Colonic mucosa (tissue), 4 donors: ENCODE data around the gene EPB41L3. TPM values are rescaled to one million over a fixed set of nuclear protein-coding genes. Genes with fewer than 3 reads are reported as not detected.

Experiments
- DNase-seq: peaks from one replicate; pipeline ENCODE4 v3.0.0-alpha.2; 2020
- H3K27ac ChIP-seq: fragments of 200-600 bp; one replicate; pipeline ENCODE4 v1.8.0; 2021
- H3K27me3 ChIP-seq: fragments of 200-600 bp; one replicate; pipeline ENCODE4 v1.8.0; 2021
- H3K36me3 ChIP-seq: fragments of 200-600 bp; one replicate; pipeline ENCODE4 v1.8.0; 2021
- H3K4me1 ChIP-seq: fragments of 200-600 bp; one replicate; pipeline ENCODE4 v1.8.0; 2021; ENCODE audit warnings: mild to moderate bottlenecking
- H3K4me3 ChIP-seq: fragments of 200-600 bp; one replicate; pipeline ENCODE4 v1.8.0; 2021
- H3K9ac ChIP-seq, 2 donors: one replicate each; pipeline ENCODE4 v1.7.0; 2013; ENCODE audit warnings: control low read depth in 2 of 2, low read depth in 2 of 2, low read length in 2 of 2
- H3K9me3 ChIP-seq: fragments of 200-600 bp; one replicate; pipeline ENCODE4 v1.8.0; 2021
- CTCF ChIP-seq: fragments of 200-600 bp; IDR thresholded peaks from one replicate; pipeline ENCODE4 v1.8.0; 2022; ENCODE audit warnings: antibody characterized with exemption, mild to moderate bottlenecking
- intact Hi-C: fragments of 100-400 bp; cut with DNase I; formaldehyde crosslinking; loops from one replicate; pipeline ENCODE4 v1.14.1; 2022
- total RNA-seq, 2 donors: library from RNA; stranded (reverse); fragmentation: NEBNext Ultra II Directional in 1 of 2; extraction: Animal tissue kit (Norgen Biotek cat#: 25700) in 1 of 2; gene quantifications; one replicate each; pipeline ENCODE4 v1.2.1, GENCODE V29; 2021
- donor health status: healthy.
- donor health status: DM: no; HTN: no; CAD: no.
- donor health status: DM: no; HTN: no; CAD: no.

Gene EPB41L3
- total RNA-seq, 2 donors from 2014 or later = 43.3 to 78.0 TPM

- Histone ChIP-seq H3K9ac (no peak overlapping the region), H3K9me3 (no peaks in the 10 kb centered on the region), H3K27ac (no peak overlapping the region), H3K4me3 (no peak overlapping the region), H3K4me1 (no peaks in the 10 kb centered on the region), H3K36me3 (no peaks in the 10 kb centered on the region), H3K27me3 (no peaks in the 10 kb centered on the region)
- intact Hi-C loops = no loop called here
- no peak for DNase-seq
- no peak for TF ChIP-seq CTCF
Observed at GRCh38 chr18:5520464-5520863, 23.3 kb downstream of the EPB41L3 start.

GRCh38 chr18:5519448-5520298, 24.1 kb downstream of the EPB41L3 start:
- no peak overlapping the region for H3K9ac ChIP-seq

GRCh38 chr18:5518899-5519371, 24.9 kb downstream of the EPB41L3 start:
- no peak overlapping the region for H3K9ac ChIP-seq
- no peaks in the 10 kb centered on the region for H3K4me1 ChIP-seq
- no peaks in the 10 kb centered on the region for H3K9me3 ChIP-seq
- H3K4me3 ChIP-seq = no peak overlapping the region
- intact Hi-C loops = no loop called here
- no peaks in the 10 kb centered on the region for H3K36me3 ChIP-seq
- DNase-seq = no peak
- H3K27me3 ChIP-seq = no peaks in the 10 kb centered on the region
- TF ChIP-seq CTCF = no peak
- no peak overlapping the region for H3K27ac ChIP-seq

More at GRCh38 chr18:5519448-5520298, 24.1 kb downstream of the EPB41L3 start:
- Histone ChIP-seq H3K9me3 (no peaks in the 10 kb centered on the region), H3K27me3 (no peaks in the 10 kb centered on the region), H3K4me3 (no peak overlapping the region), H3K27ac (no peak overlapping the region), H3K4me1 (no peaks in the 10 kb centered on the region), H3K36me3 (no peaks in the 10 kb centered on the region)
- intact Hi-C loops = no loop called here
- TF ChIP-seq CTCF = no peak
- no peak for DNase-seq

- Histone ChIP-seq H3K4me3 (no peak overlapping the region), H3K4me1 (no peaks in the 10 kb centered on the region), H3K9me3 (no peaks in the 10 kb centered on the region), H3K36me3 (no peaks in the 10 kb centered on the region), H3K27ac (no peak overlapping the region), H3K9ac (no peak overlapping the region), H3K27me3 (no peaks in the 10 kb centered on the region)
- DNase-seq = no peak
- no peak for TF ChIP-seq CTCF
- intact Hi-C loops = no loop called here
Observed at GRCh38 chr18:5518179-5518770, 25.5 kb downstream of the EPB41L3 start.

- TF ChIP-seq CTCF = no peak
- intact Hi-C loops = no loop called here
- no peaks in the 10 kb centered on the region for H3K4me1 ChIP-seq
- H3K27me3 ChIP-seq = no peaks in the 10 kb centered on the region
- no peak overlapping the region for H3K4me3 ChIP-seq
- no peak overlapping the region for H3K27ac ChIP-seq
- DNase-seq = no peak
- no peaks in the 10 kb centered on the region for H3K36me3 ChIP-seq
- no peak overlapping the region for H3K9ac ChIP-seq
- no peaks in the 10 kb centered on the region for H3K9me3 ChIP-seq
Observed at GRCh38 chr18:5516841-5517240, 27.0 kb downstream of the EPB41L3 start.
